MM.1S (cell line): ENCODE measurements around the gene ZNF670.

Experiments used
- DNase-seq: peaks from one replicate; pipeline ENCODE4 v3.0.0-alpha.2; 2015
- H2AFZ ChIP-seq: fragments of 300-600 bp; sonication (generic); 2 replicates; pipeline ENCODE4 v1.6.0; 2016; ENCODE audit warnings: antibody characterized with exemption, low read length
- H3F3A ChIP-seq: fragments of 300-600 bp; sonication (generic); 2 replicates; pipeline ENCODE4 v1.6.1; 2016; ENCODE audit warnings: mild to moderate bottlenecking, antibody characterized with exemption, low read length, moderate library complexity, mixed read lengths; ENCODE audit not compliant: insufficient read depth
- H3K27ac ChIP-seq: fragments of 300-600 bp; sonication (generic); 2 replicates; pipeline ENCODE4 v1.5.1; 2016; ENCODE audit warnings: mild to moderate bottlenecking, low read length
- H3K27me3 ChIP-seq: fragments of 300-600 bp; sonication (generic); replicated peaks from 2 replicates; pipeline ENCODE4 v1.6.0; 2016; ENCODE audit warnings: low read length; ENCODE audit not compliant: insufficient read depth
- H3K36me3 ChIP-seq: fragments of 300-600 bp; sonication (generic); replicated peaks from 2 replicates; pipeline ENCODE4 v1.6.1; 2016; ENCODE audit warnings: mild to moderate bottlenecking, low read length, mixed read lengths; ENCODE audit not compliant: insufficient read depth
- H3K4me1 ChIP-seq: fragments of 300-600 bp; sonication (generic); 2 replicates; pipeline ENCODE4 v1.6.1; 2016; ENCODE audit warnings: low read length, mixed read lengths
- H3K4me2 ChIP-seq: fragments of 300-600 bp; sonication (generic); 2 replicates; pipeline ENCODE4 v1.6.0; 2016; ENCODE audit warnings: low read depth, low read length
- H3K4me3 ChIP-seq: fragments of 300-600 bp; sonication (generic); 2 replicates; pipeline ENCODE4 v1.5.1; 2016; ENCODE audit warnings: low read length, mixed read lengths
- H3K79me2 ChIP-seq: fragments of 300-600 bp; sonication (generic); 2 replicates; pipeline ENCODE4 v1.6.1; 2016; ENCODE audit warnings: mixed run types, low read length, mixed read lengths
- H3K9ac ChIP-seq: fragments of 300-600 bp; sonication (generic); 2 replicates; pipeline ENCODE4 v1.6.1; 2016; ENCODE audit warnings: low read length, mixed read lengths
- H3K9me2 ChIP-seq: fragments of 300-600 bp; sonication (generic); replicated peaks from 2 replicates; pipeline ENCODE4 v1.6.1; 2016; ENCODE audit warnings: mild to moderate bottlenecking, low read length, mixed read lengths; ENCODE audit not compliant: insufficient read depth
- H3K9me3 ChIP-seq: fragments of 300-600 bp; sonication (generic); replicated peaks from 2 replicates; pipeline ENCODE4 v1.6.1; 2016; ENCODE audit warnings: mild to moderate bottlenecking, low read length, mixed read lengths; ENCODE audit not compliant: insufficient read depth
- H4K20me1 ChIP-seq: fragments of 300-600 bp; sonication (generic); 2 replicates; pipeline ENCODE4 v1.6.1; 2016; ENCODE audit warnings: mild to moderate bottlenecking, low read length, moderate library complexity, mixed read lengths; ENCODE audit not compliant: insufficient read depth
- CTCF ChIP-seq: fragments of 300-600 bp; sonication (generic); IDR thresholded peaks from 2 replicates; pipeline ENCODE4 v1.5.1; 2016; ENCODE audit warnings: antibody characterized with exemption, low read length, mixed read lengths
- EZH2 ChIP-seq: fragments of 300-600 bp; sonication (generic); optimal IDR thresholded peaks from 2 replicates; pipeline ENCODE3; 2017; ENCODE audit warnings: low read depth, mild to moderate bottlenecking, antibody characterized with exemption, low read length, mixed read lengths
- EZH2phosphoT487 ChIP-seq: fragments of 300-600 bp; sonication (generic); IDR thresholded peaks from 2 replicates; pipeline ENCODE4 v1.6.1; 2018; ENCODE audit warnings: antibody characterized with exemption, low read length

The ZNF670 gene

GRCh38 chr1:247089616-247090375 lies 11.2 kb upstream of the ZNF670 start:
- Histone ChIP-seq H4K20me1 (no peaks in the 10 kb centered on the region), H3K9me2 (no peaks in the 10 kb centered on the region), H2AFZ (no peak overlapping the region), H3K79me2 (no peaks in the 10 kb centered on the region), H3K4me2 (no peak overlapping the region), H3K9ac (no peak overlapping the region), H3K27ac (no peak overlapping the region), H3K4me1 (no peaks in the 10 kb centered on the region), H3K36me3 (no peaks in the 10 kb centered on the region), H3K9me3 (no peaks in the 10 kb centered on the region), H3F3A (no peaks in the 10 kb centered on the region), H3K4me3 (no peak overlapping the region), H3K27me3 (no peaks in the 10 kb centered on the region)
- TF ChIP-seq EZH2phosphoT487: no peak
- no peak for TF ChIP-seq EZH2
- TF ChIP-seq CTCF: no peak
- DNase-seq: no peak

DNA sequence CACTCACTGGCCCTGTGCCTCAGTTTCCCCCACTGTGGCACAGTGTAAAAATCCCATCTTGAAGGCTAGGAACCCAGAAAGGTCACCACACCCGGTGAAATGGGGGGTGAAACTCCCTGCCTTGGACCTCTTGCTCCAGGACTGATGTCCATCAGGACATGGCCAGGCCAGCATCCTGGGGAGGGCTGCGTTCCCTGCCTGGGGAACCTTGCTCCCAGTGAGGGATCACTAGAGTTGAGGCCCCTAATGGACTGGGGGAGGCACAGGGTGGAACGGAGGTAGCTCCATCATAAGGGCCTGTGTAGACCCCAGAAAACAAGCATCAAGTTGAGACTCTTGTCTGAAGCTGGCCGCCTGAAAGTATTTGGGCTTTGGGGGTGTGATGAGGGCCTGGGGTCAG lies 10.4 kb upstream of the ZNF670 start:
- H3K4me1 ChIP-seq: no peaks in the 10 kb centered on the region
- H2AFZ ChIP-seq: no peak overlapping the region
- H3K27ac ChIP-seq: no peak overlapping the region
- H4K20me1 ChIP-seq: no peaks in the 10 kb centered on the region
- TF ChIP-seq CTCF: no peak
- TF ChIP-seq EZH2: no peak
- H3K27me3 ChIP-seq: no peaks in the 10 kb centered on the region
- H3K4me2 ChIP-seq: no peak overlapping the region
- no peaks in the 10 kb centered on the region for H3K79me2 ChIP-seq
- no peak overlapping the region for H3K4me3 ChIP-seq
- no peaks in the 10 kb centered on the region for H3K9me3 ChIP-seq
- no peak overlapping the region for H3K9ac ChIP-seq
- H3F3A ChIP-seq: no peaks in the 10 kb centered on the region
- no peaks in the 10 kb centered on the region for H3K9me2 ChIP-seq
- DNase-seq: no peak
- H3K36me3 ChIP-seq: no peaks in the 10 kb centered on the region

DNA sequence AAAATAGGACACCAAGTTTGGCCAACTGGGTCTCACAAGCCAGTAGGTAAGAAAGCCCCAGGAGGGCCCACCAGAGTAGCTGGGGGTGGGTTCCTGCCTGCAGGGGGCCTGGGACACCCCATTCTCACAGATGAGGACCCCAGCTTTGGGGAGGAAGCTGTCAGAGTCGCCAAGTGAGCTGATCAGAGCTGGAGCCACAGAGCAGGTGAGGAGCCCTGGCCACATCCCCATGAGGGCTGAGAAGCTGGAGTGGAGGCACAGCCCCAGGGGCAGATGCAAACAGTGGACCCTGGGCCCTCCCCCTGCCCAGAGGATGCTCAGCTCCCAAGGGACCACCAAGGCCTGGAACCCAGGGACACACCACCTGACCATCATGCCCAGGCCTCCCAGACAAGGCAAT lies 8.6 kb upstream of the ZNF670 start:
- H3F3A ChIP-seq: no peaks in the 10 kb centered on the region

More for the DNA sequence above, 8.6 kb upstream of the ZNF670 start:
- no peak overlapping the region for H3K9ac ChIP-seq
- no peaks in the 10 kb centered on the region for H3K27me3 ChIP-seq
- H3K4me1 ChIP-seq: no peaks in the 10 kb centered on the region
- H2AFZ ChIP-seq: no peak overlapping the region
- no peaks in the 10 kb centered on the region for H4K20me1 ChIP-seq
- no peaks in the 10 kb centered on the region for H3K9me2 ChIP-seq
- H3K9me3 ChIP-seq: no peaks in the 10 kb centered on the region
- H3K4me3 ChIP-seq: no peak overlapping the region
- H3K79me2 ChIP-seq: no peaks in the 10 kb centered on the region
- TF ChIP-seq CTCF (no peak), EZH2phosphoT487 (no peak), EZH2 (no peak)
- no peak overlapping the region for H3K27ac ChIP-seq
- DNase-seq: no peak
- H3K4me2 ChIP-seq: no peak overlapping the region
- no peaks in the 10 kb centered on the region for H3K36me3 ChIP-seq
